ENCODE results near the gene RASSF1. TPM values are rescaled to one million over a fixed set of nuclear protein-coding genes. Genes with fewer than 3 reads are reported as not detected.

RASSF1 gene
- total RNA-seq, 5 donors from 2014 or later (not counting 1 experiment from before 2014, with no cell fraction given) = 73.2 to 153 (median 79.6) TPM

- Mint-ChIP-seq H3K27ac (peak overlapping the region; percentile 91 to 96), H3K9me3 (no peaks in the 10 kb centered on the region), H3K4me1 (peaks cover 28 to 57% (median 38%) of the 10 kb centered on the region in 3 donors), H3K36me3 (no peaks in the 10 kb centered on the region), H3K27me3 (no peaks in the 10 kb centered on the region), H3K4me3 (peak overlapping the region; percentile 80 to 86 (median 80))
- Histone ChIP-seq H3K9me3 (no peaks in the 10 kb centered on the region), H3K36me3 (ENCODE audit: control insufficient read depth in 2 of 2, extremely low read depth in 1 of 2, insufficient read depth in 1 of 2, low read length in 1 of 2) (peaks cover 0 to 6% of the 10 kb centered on the region in 2 donors), H3K27ac (ENCODE audit: low read length) (peak overlapping the region; percentile 90), H3K4me3 (ENCODE audit: control insufficient read depth in 1 of 2, extremely low read depth in 1 of 2, low read length in 1 of 2) (peak overlapping the region; percentile 80 to 84), H3K4me1 (ENCODE audit: control insufficient read depth in 1 of 2, extremely low read depth in 1 of 2, insufficient read depth in 2 of 2, low read length in 2 of 2) (peaks cover 6 to 67% of the 10 kb centered on the region in 2 experiments), H3K27me3 (replicated peaks in 1 of 2; ENCODE audit: control insufficient read depth in 2 of 2, extremely low read depth in 1 of 2, insufficient read depth in 2 of 2, low read length in 1 of 2) (no peaks in the 10 kb centered on the region)
- DNase-seq (peak; percentile 59 to 85 (median 75)), ATAC-seq (replicated peaks in 1 of 4) (peak; percentile 77 to 84 (median 80))
- ChIA-PET POLR2A (interaction anchor here in 1 of 2 donors (0.6 kb wide), 1 partner anchor 22 kb away, joined by 13 read pairs; no protein-coding TSS in a partner anchor), CTCF (interaction anchor here (0.6 to 1.0 kb wide), 5 partner anchors 15 to 295 kb away, joined by 3 to 5 read pairs (median 4); partner anchors contain the start of genes HYAL3 (in 1 of the 2) and NAA80 (in 1 of the 2))
- 3% methylated on average over 50 of the region's 59 CpGs for WGBS (ENCODE audit: insufficient coverage)
Measured at GRCh38 chr3:50321336-50322114, 19.1 kb downstream of the RASSF1 start.

- H3K36me3 Mint-ChIP-seq = no peaks in the 10 kb centered on the region
- peak overlapping the region; percentile 80 to 84 for H3K4me3 ChIP-seq (ENCODE audit: control insufficient read depth in 1 of 2, extremely low read depth in 1 of 2, low read length in 1 of 2)
- H3K9me3 Mint-ChIP-seq = no peaks in the 10 kb centered on the region
- ChIA-PET CTCF (interaction anchor here (0.6 to 1.0 kb wide), 5 partner anchors 16 to 295 kb away, joined by 3 to 5 read pairs (median 4); partner anchors contain the start of genes HYAL3 (in 1 of the 2) and NAA80 (in 1 of the 2)), POLR2A (interaction anchor here in 1 of 2 donors (0.6 kb wide), 1 partner anchor 21 kb away, joined by 13 read pairs; no protein-coding TSS in a partner anchor)
- DNase-seq = peak in 9 of 35 experiments; percentile 28 to 70 (median 38)
- peak; percentile 59 to 65 (median 62) for ATAC-seq (replicated peaks in 1 of 4)
- H3K27me3 ChIP-seq (replicated peaks in 1 of 2; ENCODE audit: control insufficient read depth in 2 of 2, extremely low read depth in 1 of 2, insufficient read depth in 2 of 2, low read length in 1 of 2) = no peaks in the 10 kb centered on the region
- 1% methylated on average over 34 of the region's 45 CpGs for whole genome bisulfite sequencing (ENCODE audit: insufficient coverage)
- no peaks in the 10 kb centered on the region for H3K27me3 Mint-ChIP-seq
- peaks cover 34 to 57% (median 39%) of the 10 kb centered on the region in 3 donors for H3K4me1 Mint-ChIP-seq
- H3K27ac Mint-ChIP-seq = peak overlapping the region; percentile 73 to 90
- H3K27ac ChIP-seq (ENCODE audit: low read length) = peak overlapping the region; percentile 35
- H3K36me3 ChIP-seq (ENCODE audit: control insufficient read depth in 2 of 2, extremely low read depth in 1 of 2, insufficient read depth in 1 of 2, low read length in 1 of 2) = peaks cover 0 to 3% of the 10 kb centered on the region in 2 donors
- peaks cover 6 to 73% of the 10 kb centered on the region in 2 experiments for H3K4me1 ChIP-seq (ENCODE audit: control insufficient read depth in 1 of 2, extremely low read depth in 1 of 2, insufficient read depth in 2 of 2, low read length in 2 of 2)
- H3K9me3 ChIP-seq = no peaks in the 10 kb centered on the region
- peak overlapping the region; percentile 82 to 90 (median 86) for H3K4me3 Mint-ChIP-seq
Measured at GRCh38 chr3:50320853-50321335, 19.7 kb downstream of the RASSF1 start.

- H3K4me3 Mint-ChIP-seq = peak overlapping the region; percentile 82 to 90 (median 86)
- Histone ChIP-seq H3K27me3 (replicated peaks in 1 of 2; ENCODE audit: control insufficient read depth in 2 of 2, extremely low read depth in 1 of 2, insufficient read depth in 2 of 2, low read length in 1 of 2) (no peaks in the 10 kb centered on the region), H3K4me3 (ENCODE audit: control insufficient read depth in 1 of 2, extremely low read depth in 1 of 2, low read length in 1 of 2) (peak overlapping the region; percentile 80 to 84), H3K4me1 (ENCODE audit: control insufficient read depth in 1 of 2, extremely low read depth in 1 of 2, insufficient read depth in 2 of 2, low read length in 2 of 2) (peaks cover 6 to 77% of the 10 kb centered on the region in 2 experiments), H3K36me3 (ENCODE audit: control insufficient read depth in 2 of 2, extremely low read depth in 1 of 2, insufficient read depth in 1 of 2, low read length in 1 of 2) (no peaks in the 10 kb centered on the region), H3K9me3 (no peaks in the 10 kb centered on the region), H3K27ac (ENCODE audit: low read length) (no peak overlapping the region)
- H3K4me1 Mint-ChIP-seq = peaks cover 31 to 60% (median 42%) of the 10 kb centered on the region in 3 donors
- WGBS (ENCODE audit: insufficient coverage) = 96% methylated on average over 23 of the region's 29 CpGs
- CTCF ChIA-PET = no interaction called here
- ATAC-seq (replicated peaks in 1 of 4) = no peak
- H3K27ac Mint-ChIP-seq = peak overlapping the region in 1 of 2 donors; percentile 90
- H3K36me3 Mint-ChIP-seq = no peaks in the 10 kb centered on the region
- no peaks in the 10 kb centered on the region for H3K9me3 Mint-ChIP-seq
- DNase-seq = no peak
- POLR2A ChIA-PET = no interaction called here
- H3K27me3 Mint-ChIP-seq = no peaks in the 10 kb centered on the region
Measured at GRCh38 chr3:50319894-50320625, 20.6 kb downstream of the RASSF1 start.

GRCh38 chr3:50319181-50319893 lies 21.3 kb downstream of the RASSF1 start:
- 100% methylated on average over 4 of the region's 16 CpGs for WGBS (ENCODE audit: insufficient coverage)
- H3K36me3 ChIP-seq (ENCODE audit: control insufficient read depth in 2 of 2, extremely low read depth in 1 of 2, insufficient read depth in 1 of 2, low read length in 1 of 2) = no peaks in the 10 kb centered on the region
- H3K27me3 ChIP-seq (replicated peaks in 1 of 2; ENCODE audit: control insufficient read depth in 2 of 2, extremely low read depth in 1 of 2, insufficient read depth in 2 of 2, low read length in 1 of 2) = no peaks in the 10 kb centered on the region
- H3K27me3 Mint-ChIP-seq = no peaks in the 10 kb centered on the region
- H3K27ac ChIP-seq (ENCODE audit: low read length) = no peak overlapping the region
- CTCF ChIA-PET = no interaction called here
- H3K27ac Mint-ChIP-seq = no peak overlapping the region
- peaks cover 26 to 55% (median 37%) of the 10 kb centered on the region in 3 donors for H3K4me1 Mint-ChIP-seq
- H3K4me1 ChIP-seq (ENCODE audit: control insufficient read depth in 1 of 2, extremely low read depth in 1 of 2, insufficient read depth in 2 of 2, low read length in 2 of 2) = peaks cover 6 to 73% of the 10 kb centered on the region in 2 experiments
- ATAC-seq (replicated peaks in 1 of 4) (no peak), DNase-seq (no peak)
- POLR2A ChIA-PET = interaction anchor here in 1 of 2 donors (0.5 kb wide), 1 partner anchor 9 kb away, joined by 5 read pairs; no protein-coding TSS in a partner anchor
- H3K36me3 Mint-ChIP-seq = no peaks in the 10 kb centered on the region
- H3K9me3 ChIP-seq = no peaks in the 10 kb centered on the region
- no peaks in the 10 kb centered on the region for H3K9me3 Mint-ChIP-seq
- H3K4me3 ChIP-seq (ENCODE audit: control insufficient read depth in 1 of 2, extremely low read depth in 1 of 2, low read length in 1 of 2) = no peak overlapping the region
- peak overlapping the region in 2 of 3 donors; percentile 86 to 90 for H3K4me3 Mint-ChIP-seq

GRCh38 chr3:50318615-50319014 lies 22.0 kb downstream of the RASSF1 start:
- DNase-seq = no peak
- 78% methylated on average over 4 of the region's 10 CpGs for WGBS (ENCODE audit: insufficient coverage)
- H3K27ac ChIP-seq (ENCODE audit: low read length) = no peak overlapping the region

More at GRCh38 chr3:50318615-50319014, 22.0 kb downstream of the RASSF1 start:
- Mint-ChIP-seq H3K4me3 (no peak overlapping the region), H3K27me3 (no peaks in the 10 kb centered on the region), H3K36me3 (no peaks in the 10 kb centered on the region), H3K4me1 (peaks cover 26 to 52% (median 37%) of the 10 kb centered on the region in 3 donors), H3K9me3 (no peaks in the 10 kb centered on the region), H3K27ac (peak overlapping the region in 1 of 2 donors; percentile 28)
- POLR2A ChIA-PET = interaction anchor here in 1 of 2 donors (0.5 kb wide), 1 partner anchor 8 kb away, joined by 5 read pairs; no protein-coding TSS in a partner anchor
- peaks cover 6 to 68% of the 10 kb centered on the region in 2 experiments for H3K4me1 ChIP-seq (ENCODE audit: control insufficient read depth in 1 of 2, extremely low read depth in 1 of 2, insufficient read depth in 2 of 2, low read length in 2 of 2)
- no peak overlapping the region for H3K4me3 ChIP-seq (ENCODE audit: control insufficient read depth in 1 of 2, extremely low read depth in 1 of 2, low read length in 1 of 2)
- no peak for ATAC-seq (replicated peaks in 1 of 4)
- no peaks in the 10 kb centered on the region for H3K36me3 ChIP-seq (ENCODE audit: control insufficient read depth in 2 of 2, extremely low read depth in 1 of 2, insufficient read depth in 1 of 2, low read length in 1 of 2)
- CTCF ChIA-PET = interaction anchor here in 1 of 2 donors (0.7 kb wide), 1 partner anchor 18 kb away, joined by 3 read pairs; no protein-coding TSS in a partner anchor
- H3K9me3 ChIP-seq = no peaks in the 10 kb centered on the region
- H3K27me3 ChIP-seq (replicated peaks in 1 of 2; ENCODE audit: control insufficient read depth in 2 of 2, extremely low read depth in 1 of 2, insufficient read depth in 2 of 2, low read length in 1 of 2) = no peaks in the 10 kb centered on the region
